Ovary (tissue), 3 donors: Measurements from ENCODE around the gene WDR90.

ENCODE experiments used
- EP300 ChIP-seq: sonication (generic); formaldehyde crosslinking; IDR thresholded peaks from one replicate; pipeline ENCODE4 v1.6.1; 2017; ENCODE audit warnings: antibody characterized with exemption
- POLR2A ChIP-seq: fragments of 450-650 bp; IDR thresholded peaks from one replicate; pipeline ENCODE4 v1.6.1; 2017; ENCODE audit warnings: antibody characterized with exemption, mild to moderate bottlenecking, moderate library complexity
- TF ChIP-seq, protein P1 (sequence below), 3 donors: fragments of 450-650 bp in 2 of 3; fragments of 200-600 bp in 1 of 3; IDR thresholded peaks; one replicate each; pipeline versions ENCODE4 v1.5.1 to v1.8.0; 2016 to 2022; ENCODE audit warnings: antibody characterized with exemption in 3 of 3, mild to moderate bottlenecking in 1 of 3
- donor health status: DM: no; HTN: no; CAD: no.

DNA sequence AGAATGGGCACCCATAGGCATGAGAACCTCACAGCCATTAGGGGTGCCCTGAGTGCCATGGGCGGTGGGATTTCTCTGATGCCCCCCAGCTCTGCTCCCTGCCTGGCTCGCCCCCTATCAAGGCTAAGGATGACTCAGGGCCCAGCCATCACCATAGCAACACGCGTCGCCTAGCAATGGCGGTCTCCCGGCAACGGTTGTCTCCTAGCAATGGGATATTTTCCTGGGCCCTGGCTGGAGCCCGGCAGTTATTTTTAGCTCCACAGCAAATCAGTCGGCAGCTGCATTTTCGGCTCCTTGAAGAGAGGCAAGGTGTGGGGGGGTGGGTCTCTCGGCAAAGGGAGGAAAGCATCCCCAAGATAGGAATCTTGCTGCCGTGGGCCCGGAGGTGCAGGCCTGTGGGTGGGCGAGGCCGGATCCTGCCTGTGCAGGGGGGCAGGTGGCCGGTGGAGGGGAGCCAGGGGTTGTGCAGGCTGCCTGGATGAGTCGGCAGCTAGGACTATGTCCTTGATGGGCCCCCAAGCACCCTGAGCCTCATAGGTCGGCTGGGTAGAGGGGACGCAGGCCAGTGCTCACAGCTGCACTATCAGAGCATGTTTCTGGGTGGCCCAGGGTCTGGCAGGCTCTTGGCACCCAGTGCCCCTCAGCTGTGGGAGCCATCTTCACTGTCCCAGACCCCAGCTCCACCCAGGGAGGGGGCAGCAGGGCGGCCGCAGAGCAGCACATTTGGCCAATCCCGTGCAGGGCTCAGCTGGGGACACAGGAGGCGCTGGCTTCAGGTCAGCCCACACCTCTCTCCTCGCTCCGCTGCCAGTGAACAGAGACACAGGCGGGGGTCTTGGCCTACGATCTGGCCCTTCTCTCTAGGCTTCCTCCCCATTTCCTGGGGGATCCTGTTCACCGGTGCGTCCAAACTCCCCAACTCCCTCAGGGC is 60.7 kb downstream of the WDR90 start:
- TF ChIP-seq, protein P1, sequence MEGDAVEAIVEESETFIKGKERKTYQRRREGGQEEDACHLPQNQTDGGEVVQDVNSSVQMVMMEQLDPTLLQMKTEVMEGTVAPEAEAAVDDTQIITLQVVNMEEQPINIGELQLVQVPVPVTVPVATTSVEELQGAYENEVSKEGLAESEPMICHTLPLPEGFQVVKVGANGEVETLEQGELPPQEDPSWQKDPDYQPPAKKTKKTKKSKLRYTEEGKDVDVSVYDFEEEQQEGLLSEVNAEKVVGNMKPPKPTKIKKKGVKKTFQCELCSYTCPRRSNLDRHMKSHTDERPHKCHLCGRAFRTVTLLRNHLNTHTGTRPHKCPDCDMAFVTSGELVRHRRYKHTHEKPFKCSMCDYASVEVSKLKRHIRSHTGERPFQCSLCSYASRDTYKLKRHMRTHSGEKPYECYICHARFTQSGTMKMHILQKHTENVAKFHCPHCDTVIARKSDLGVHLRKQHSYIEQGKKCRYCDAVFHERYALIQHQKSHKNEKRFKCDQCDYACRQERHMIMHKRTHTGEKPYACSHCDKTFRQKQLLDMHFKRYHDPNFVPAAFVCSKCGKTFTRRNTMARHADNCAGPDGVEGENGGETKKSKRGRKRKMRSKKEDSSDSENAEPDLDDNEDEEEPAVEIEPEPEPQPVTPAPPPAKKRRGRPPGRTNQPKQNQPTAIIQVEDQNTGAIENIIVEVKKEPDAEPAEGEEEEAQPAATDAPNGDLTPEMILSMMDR (IDR thresholded peaks at IDR 0.05) = no peak
- no peak for TF ChIP-seq EP300
- no peak for TF ChIP-seq POLR2A
